Measurements from ENCODE around the gene ISG15.
A peak's percentile ranks its signal among the peaks of the same experiment; 100 is the strongest.

The ISG15 gene

DNA sequence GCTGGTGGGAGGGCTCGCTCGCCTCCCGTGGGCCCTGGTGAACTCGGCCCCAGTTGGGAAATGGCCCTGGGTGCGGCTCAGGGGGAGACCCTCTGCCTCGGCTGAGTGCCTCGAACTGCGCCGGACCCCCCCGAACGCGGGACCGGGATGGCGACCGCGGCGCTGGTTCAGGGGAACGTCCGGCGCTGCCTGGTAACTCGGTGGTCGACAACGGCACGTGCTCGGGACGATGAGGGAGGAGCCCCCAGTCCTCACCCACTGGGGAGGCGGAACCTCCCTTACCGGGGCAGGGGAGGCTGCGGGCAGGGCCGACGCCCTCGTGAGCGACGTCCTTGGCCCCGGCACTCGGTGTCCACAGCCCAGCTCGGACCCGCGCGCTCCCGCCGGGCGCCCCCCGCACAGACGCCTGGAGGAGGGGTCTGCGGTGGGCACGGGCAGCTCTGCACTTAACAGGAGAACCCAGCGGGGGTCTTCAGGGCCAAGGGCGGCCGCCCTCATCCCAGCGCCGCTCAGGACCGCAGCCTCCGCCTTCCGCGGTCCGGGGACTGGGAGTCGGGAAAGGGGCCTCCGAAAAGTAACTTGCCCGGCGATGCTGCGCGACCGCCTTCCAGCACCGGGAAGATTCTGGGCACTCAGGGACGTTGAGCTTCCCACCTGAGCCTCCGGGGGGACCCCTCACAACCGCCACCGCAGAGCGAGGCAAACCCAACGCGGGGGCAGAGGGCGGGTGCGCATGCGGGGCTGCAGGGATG, 15.1 kb upstream of the ISG15 start:
- H3K4me3 ChIP-seq (ENCODE audit: low read depth, low read length), result peak overlapping the region; percentile 69
- DNase-seq (ENCODE audit: low read depth), result no peak
- TF ChIP-seq, protein P1, sequence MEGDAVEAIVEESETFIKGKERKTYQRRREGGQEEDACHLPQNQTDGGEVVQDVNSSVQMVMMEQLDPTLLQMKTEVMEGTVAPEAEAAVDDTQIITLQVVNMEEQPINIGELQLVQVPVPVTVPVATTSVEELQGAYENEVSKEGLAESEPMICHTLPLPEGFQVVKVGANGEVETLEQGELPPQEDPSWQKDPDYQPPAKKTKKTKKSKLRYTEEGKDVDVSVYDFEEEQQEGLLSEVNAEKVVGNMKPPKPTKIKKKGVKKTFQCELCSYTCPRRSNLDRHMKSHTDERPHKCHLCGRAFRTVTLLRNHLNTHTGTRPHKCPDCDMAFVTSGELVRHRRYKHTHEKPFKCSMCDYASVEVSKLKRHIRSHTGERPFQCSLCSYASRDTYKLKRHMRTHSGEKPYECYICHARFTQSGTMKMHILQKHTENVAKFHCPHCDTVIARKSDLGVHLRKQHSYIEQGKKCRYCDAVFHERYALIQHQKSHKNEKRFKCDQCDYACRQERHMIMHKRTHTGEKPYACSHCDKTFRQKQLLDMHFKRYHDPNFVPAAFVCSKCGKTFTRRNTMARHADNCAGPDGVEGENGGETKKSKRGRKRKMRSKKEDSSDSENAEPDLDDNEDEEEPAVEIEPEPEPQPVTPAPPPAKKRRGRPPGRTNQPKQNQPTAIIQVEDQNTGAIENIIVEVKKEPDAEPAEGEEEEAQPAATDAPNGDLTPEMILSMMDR (conservative IDR thresholded peaks at IDR 0.05; ENCODE audit: low read depth, low read length), result no peak

DNA sequence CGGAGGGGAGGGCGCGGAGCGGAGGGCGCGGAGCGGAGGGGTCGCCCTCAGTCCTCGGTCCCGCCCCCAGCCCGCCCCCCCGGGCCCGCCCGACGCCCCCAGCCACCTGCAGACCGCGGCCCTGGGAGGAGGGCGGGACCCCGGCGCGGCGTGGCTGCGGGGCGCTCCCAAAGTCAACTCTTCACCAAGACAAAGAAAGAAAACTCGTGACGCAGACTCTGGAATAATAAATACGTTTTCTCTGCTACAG, 14.6 kb upstream of the ISG15 start:
- TF ChIP-seq, protein P1 (conservative IDR thresholded peaks at IDR 0.05; ENCODE audit: low read depth, low read length), result no peak
- DNase-seq (ENCODE audit: low read depth), result no peak
- peak overlapping the region; percentile 69 for H3K4me3 ChIP-seq (ENCODE audit: low read depth, low read length)

DNA sequence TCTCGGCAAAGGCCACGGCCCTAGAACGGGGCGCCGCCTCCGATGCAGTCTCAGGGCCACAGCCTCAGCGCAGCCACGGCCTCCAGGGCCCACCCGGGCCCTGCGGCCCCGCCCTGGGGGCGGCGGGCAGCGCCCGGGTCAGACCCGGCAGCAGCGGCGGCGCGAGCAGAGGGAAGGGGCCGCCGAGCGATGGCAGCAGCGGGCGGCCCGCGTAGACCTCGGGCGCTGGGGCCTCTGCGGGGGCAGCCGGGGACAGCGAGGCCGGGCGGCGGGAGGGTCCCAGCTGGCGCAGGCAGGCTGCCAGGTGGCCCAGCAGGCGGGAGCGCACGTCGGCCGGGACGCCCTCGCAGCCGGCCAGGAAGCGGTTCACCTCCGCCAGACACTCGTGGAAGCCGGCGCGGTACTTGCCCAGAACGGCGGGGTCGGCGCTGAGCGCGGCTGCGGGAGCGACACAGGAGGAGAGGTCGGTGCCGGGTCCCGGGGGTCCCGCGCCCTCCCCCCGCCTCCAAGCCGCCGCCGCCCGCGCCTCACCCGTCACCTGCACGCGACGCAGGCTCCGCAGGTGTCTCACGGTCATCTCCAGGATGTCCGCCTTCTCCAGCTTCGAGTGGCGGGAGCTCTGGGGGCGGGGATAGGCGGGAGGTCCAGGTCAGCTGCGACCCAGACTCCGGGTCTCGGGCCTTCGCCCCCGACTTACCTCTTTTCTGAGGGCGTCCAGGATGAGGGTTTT, 14.1 kb upstream of the ISG15 start:
- DNase-seq (ENCODE audit: low read depth), result no peak
- peak overlapping the region; percentile 69 for H3K4me3 ChIP-seq (ENCODE audit: low read depth, low read length)
- TF ChIP-seq, protein P1 (conservative IDR thresholded peaks at IDR 0.05; ENCODE audit: low read depth, low read length), result no peak

DNA sequence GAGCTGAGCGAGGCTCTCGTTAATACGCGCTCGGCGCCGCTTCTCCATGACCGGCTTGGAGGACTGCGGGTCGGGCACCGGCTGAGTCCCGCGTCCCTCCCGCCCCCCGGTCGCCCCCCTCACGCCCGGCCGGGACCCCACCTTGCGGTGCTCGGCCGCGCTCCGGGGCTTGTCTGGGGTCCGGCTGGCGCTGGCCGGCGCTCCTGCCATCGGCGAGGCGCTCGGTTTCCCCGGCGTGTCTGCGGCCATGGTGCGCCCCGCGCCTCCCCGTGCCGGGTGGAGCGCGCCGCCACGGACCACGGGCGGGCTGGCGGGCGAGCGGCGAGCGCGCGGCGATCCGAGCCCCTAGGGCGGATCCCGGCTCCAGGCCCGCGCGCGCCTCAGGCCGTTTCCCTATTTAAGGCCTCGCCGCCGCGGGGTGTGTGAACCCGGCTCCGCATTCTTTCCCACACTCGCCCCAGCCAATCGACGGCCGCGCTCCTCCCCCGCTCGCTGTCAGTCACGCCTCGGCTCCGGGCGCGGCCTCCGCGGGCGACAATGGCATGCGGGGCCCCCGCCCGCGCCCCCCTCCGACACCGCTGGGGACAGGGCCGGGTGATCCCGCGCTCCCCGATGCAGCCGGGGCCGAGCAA, 13.5 kb upstream of the ISG15 start, which contains the start of gene HES4:
Gene HES4, minus strand, starts transcription at position 373 of the 632 bp plus-strand sequence. Its CDS starts 124 bp downstream, at position 249.
- DNase-seq (ENCODE audit: low read depth), result peak; percentile 95
- peak within 1 kb of the TSS; percentile 69 for H3K4me3 ChIP-seq (ENCODE audit: low read depth, low read length)
- TF ChIP-seq, protein P1 (conservative IDR thresholded peaks at IDR 0.05; ENCODE audit: low read depth, low read length), result no peak

DNA sequence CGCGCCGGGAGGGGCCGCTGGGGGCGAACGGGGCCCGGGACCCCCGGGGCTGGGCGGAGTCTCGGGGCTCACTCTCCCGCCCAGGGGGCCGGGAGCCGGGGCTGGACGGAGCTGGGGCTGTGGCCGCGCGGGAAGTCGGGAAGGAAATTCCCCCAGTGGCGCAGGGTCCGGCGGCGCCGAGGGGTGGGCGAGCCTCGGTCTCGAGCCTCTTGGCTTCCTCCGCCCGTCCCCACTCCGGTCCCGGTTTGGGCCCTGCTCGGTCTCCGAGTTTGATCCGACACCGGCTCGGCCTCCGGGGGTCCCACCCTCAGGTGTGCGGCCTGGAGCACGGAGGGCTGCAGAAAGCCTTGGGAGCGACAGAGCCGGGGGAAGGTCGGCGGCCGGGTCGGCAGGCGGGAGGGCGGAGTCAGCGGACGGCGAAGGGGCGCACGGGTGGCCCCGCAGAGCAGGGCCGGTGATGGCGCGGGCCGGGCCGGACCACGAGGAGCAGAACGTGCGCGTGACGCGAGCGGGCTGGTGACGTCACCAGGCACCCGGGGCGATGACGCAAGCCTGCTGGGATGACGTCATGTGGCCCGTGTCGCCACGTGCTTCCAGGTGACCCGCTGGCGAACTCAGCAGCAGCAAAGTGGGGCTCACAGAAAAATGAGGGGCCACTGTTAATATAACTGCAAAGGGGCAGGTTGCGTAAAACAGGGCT, 12.8 kb upstream of the ISG15 start:
- peak overlapping the region; percentile 69 for H3K4me3 ChIP-seq (ENCODE audit: low read depth, low read length)
- TF ChIP-seq, protein P1 (conservative IDR thresholded peaks at IDR 0.05; ENCODE audit: low read depth, low read length), result no peak
- peak; percentile 90 for DNase-seq (ENCODE audit: low read depth)

DNA sequence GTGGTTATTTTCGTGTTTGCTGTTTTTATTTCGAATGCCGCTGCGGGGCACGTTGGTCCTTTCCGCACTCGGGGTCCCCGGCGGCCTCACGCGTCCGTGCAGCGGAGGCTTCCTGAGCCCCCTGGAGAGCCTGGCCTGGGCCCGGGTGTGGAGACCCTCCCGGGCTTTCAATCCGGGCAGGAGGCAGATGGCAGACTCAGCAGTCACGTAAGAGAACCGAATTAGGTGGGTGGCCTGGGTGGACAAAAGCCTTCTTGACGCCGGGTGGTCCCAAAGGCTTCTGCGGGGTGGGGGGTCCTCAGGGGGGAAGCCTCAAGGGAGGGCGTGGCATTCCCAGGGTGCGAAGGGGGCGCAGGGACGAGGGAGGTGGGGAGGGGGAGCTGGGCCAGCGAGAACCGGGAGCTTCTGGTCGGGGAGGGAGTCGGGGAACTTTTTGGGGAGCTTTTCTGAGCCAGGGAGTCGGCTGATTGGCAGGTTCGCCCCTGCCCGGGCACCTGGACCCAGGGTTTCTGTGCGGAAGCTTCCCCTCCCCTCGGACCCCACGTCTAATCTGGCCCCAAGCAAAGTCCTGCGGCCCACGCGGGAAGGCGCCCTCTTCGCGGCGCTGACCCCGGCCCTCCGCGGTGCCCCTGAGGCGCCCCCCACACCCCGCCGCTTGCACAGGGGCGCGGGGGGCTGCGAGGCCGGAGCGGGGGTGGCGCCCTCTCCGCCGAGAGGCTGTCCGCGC, 12.1 kb upstream of the ISG15 start:
- TF ChIP-seq, protein P1 (conservative IDR thresholded peaks at IDR 0.05; ENCODE audit: low read depth, low read length), result no peak
- DNase-seq (ENCODE audit: low read depth), result no peak
- peak overlapping the region; percentile 69 for H3K4me3 ChIP-seq (ENCODE audit: low read depth, low read length)

Measured in choroid plexus epithelial cell (primary cell).